ENCODE results near the gene DBF4B. TPM values are rescaled to one million over a fixed set of nuclear protein-coding genes. Genes with fewer than 3 reads are reported as not detected.

The DBF4B gene
- total RNA-seq, 1 experiment from 2014 or later = 26.1 TPM

DNA sequence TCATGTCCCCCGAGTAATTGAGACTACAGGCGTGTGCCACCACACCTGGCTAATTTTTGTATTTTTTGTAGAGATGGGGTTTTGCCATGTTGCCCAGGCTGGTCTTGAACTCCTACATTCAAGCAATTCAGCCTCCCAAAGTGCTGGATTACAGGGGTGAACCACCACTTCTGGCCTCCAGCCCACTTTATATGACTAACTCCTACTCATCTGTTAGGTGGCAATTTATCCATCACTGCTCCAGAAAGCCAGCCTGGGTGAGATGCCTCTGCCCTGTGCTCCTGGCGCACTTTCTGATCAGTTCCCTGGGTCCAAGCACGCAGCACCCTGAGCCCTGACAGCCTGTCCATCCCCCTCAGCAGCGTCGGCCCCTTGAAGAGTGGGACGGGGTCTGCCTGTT lies 79.7 kb downstream of the DBF4B start:
- Histone ChIP-seq H3K36me3 (ENCODE audit: control insufficient read depth in 1 of 2, insufficient read depth in 2 of 2, low read length in 2 of 2) (no peaks in the 10 kb centered on the region), H3K79me2 (ENCODE audit: insufficient read depth, low read length) (no peaks in the 10 kb centered on the region), H3K9me3 (ENCODE audit: control insufficient read depth in 1 of 2, insufficient read depth in 1 of 2, low read depth in 1 of 2, low read length in 2 of 2) (no peaks in the 10 kb centered on the region), H3K4me3 (replicated peaks in 1 of 2; ENCODE audit: low read depth in 1 of 2, low read length in 2 of 2) (no peak overlapping the region), H3K27me3 (ENCODE audit: insufficient read depth, low read length) (no peaks in the 10 kb centered on the region), H3K9me2 (ENCODE audit: insufficient read depth) (no peaks in the 10 kb centered on the region), H4K20me1 (ENCODE audit: insufficient read depth) (no peaks in the 10 kb centered on the region), H2AFZ (ENCODE audit: low read depth, low read length, poor library complexity, severe bottlenecking) (no peak overlapping the region), H3K4me2 (ENCODE audit: low read length) (no peak overlapping the region), H3K4me1 (ENCODE audit: control insufficient read depth in 1 of 2, insufficient read depth in 2 of 2, low read length in 2 of 2) (peaks cover 0 to 18% of the 10 kb centered on the region in 2 experiments; a peak in 2 of 4 replicates), H3K27ac (ENCODE audit: low read depth, low read length) (no peak overlapping the region), H3K9ac (ENCODE audit: low read length) (no peak overlapping the region)
- POLR2A ChIA-PET = no interaction called here
- CTCF ChIA-PET = no interaction called here
- intact Hi-C loops (cut with micrococcal nuclease) = no loop called here
- no peak for DNase-seq (ENCODE audit: low read depth, low spot score)
- TF ChIP-seq TCF7L2 (IDR thresholded peaks at IDR 0.05; ENCODE audit: borderline replicate concordance, extremely low read depth, insufficient read depth, insufficient read length) (no peak), CEBPB (IDR thresholded peaks at IDR 0.05; ENCODE audit: low read depth) (no peak), SRF (IDR thresholded peaks at IDR 0.05; ENCODE audit: low read depth) (no peak)
- TF ChIP-seq, protein P1, sequence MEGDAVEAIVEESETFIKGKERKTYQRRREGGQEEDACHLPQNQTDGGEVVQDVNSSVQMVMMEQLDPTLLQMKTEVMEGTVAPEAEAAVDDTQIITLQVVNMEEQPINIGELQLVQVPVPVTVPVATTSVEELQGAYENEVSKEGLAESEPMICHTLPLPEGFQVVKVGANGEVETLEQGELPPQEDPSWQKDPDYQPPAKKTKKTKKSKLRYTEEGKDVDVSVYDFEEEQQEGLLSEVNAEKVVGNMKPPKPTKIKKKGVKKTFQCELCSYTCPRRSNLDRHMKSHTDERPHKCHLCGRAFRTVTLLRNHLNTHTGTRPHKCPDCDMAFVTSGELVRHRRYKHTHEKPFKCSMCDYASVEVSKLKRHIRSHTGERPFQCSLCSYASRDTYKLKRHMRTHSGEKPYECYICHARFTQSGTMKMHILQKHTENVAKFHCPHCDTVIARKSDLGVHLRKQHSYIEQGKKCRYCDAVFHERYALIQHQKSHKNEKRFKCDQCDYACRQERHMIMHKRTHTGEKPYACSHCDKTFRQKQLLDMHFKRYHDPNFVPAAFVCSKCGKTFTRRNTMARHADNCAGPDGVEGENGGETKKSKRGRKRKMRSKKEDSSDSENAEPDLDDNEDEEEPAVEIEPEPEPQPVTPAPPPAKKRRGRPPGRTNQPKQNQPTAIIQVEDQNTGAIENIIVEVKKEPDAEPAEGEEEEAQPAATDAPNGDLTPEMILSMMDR (IDR thresholded peaks at IDR 0.05 in 2 of 3, conservative IDR thresholded peaks at IDR 0.05 in 1 of 3; ENCODE audit: borderline replicate concordance in 1 of 3, insufficient read depth in 1 of 3, low read depth in 2 of 3, low read length in 2 of 3) = no peak
- TF ChIP-seq, protein P2, sequence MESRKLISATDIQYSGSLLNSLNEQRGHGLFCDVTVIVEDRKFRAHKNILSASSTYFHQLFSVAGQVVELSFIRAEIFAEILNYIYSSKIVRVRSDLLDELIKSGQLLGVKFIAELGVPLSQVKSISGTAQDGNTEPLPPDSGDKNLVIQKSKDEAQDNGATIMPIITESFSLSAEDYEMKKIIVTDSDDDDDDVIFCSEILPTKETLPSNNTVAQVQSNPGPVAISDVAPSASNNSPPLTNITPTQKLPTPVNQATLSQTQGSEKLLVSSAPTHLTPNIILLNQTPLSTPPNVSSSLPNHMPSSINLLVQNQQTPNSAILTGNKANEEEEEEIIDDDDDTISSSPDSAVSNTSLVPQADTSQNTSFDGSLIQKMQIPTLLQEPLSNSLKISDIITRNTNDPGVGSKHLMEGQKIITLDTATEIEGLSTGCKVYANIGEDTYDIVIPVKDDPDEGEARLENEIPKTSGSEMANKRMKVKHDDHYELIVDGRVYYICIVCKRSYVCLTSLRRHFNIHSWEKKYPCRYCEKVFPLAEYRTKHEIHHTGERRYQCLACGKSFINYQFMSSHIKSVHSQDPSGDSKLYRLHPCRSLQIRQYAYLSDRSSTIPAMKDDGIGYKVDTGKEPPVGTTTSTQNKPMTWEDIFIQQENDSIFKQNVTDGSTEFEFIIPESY (IDR thresholded peaks at IDR 0.05; ENCODE audit: extremely low read depth, insufficient replicate concordance, low read length) = no peak
- ATAC-seq = peak; percentile 21; the same call in 1 of the 2 replicates
- BruUV-seq (replicated peaks) = no TSS peak
- RAD21 ChIA-PET (ENCODE audit: low non-redundant PET in 1 of 2, low total read pairs in 2 of 2, uncharacterized antibody in 2 of 2, unreplicated experiment in 2 of 2) = no interaction called here
